ENCODE results near the gene ARRDC1. TPM values are rescaled to one million over a fixed set of nuclear protein-coding genes. Genes with fewer than 3 reads are reported as not detected.

The ARRDC1 gene
- polyA plus RNA-seq, 2 of the 4 experiments (the other 2 are of a cell fraction): 20.7 to 22.5 TPM

DNA sequence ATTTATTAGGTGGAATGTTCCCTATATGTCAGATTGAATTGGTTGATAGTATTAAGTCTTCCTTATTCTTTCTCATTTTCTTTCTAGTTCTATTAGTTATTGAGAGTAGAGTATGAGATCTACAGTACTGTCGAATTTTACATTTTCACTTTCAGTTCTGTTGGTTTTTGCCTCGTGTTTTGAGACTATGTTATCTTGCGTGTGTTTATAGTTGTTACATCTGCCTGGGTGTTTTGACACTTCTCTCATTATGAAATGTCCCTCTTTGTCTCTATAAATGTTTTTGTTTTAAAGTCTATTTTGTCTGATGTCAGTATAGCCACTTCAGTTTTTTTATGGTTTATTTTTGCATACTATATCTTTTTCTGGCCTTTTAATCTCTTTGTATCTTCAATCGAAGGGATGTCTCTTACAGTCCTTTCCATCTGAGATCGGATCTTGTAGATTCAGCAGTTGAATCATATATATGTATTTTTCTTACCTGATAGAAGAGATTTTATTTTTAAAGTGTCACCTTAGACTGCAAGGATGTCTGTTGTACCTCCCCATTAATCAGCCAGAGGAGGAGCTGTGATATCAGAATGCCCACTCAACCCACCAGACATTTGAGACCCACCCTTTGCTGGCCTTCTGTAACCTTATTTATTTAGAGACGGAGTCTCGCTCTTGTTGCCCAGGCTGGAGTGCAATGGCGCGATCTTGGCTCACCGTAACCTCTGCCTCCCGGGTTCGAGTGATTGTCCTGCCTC is 34.0 kb downstream of the ARRDC1 start:
- POLR2A ChIA-PET: no interaction called here
- CTCF ChIA-PET: interaction anchor here (1.0 kb wide), 1 partner anchor 12 kb away, joined by 3 read pairs; no protein-coding TSS in a partner anchor
- DNase-seq (ENCODE audit: low read depth in 1 of 2, low spot score in 1 of 2) (no peak), FAIRE-seq (no peak), ATAC-seq (no peak)
- no peaks in the 10 kb centered on the region for H3K9me3 ChIP-seq
- no peak overlapping the region for H3K4me2 ChIP-seq
- no peak overlapping the region for H3K27ac ChIP-seq
- H3K4me1 ChIP-seq: no peaks in the 10 kb centered on the region
- TF ChIP-seq SMC3 (IDR thresholded peaks at IDR 0.05) (no peak), CHD2 (IDR thresholded peaks at IDR 0.05; ENCODE audit: low read length, partially characterized antibody) (no peak), CTCF (IDR thresholded peaks at IDR 0.05) (no peak), RFX5 (IDR thresholded peaks at IDR 0.05) (no peak), MAFK (IDR thresholded peaks at IDR 0.05; ENCODE audit: partially characterized antibody) (no peak), HOXB13 (CRISPR knock-in tag; IDR thresholded peaks at IDR 0.05; ENCODE audit: low read depth) (no peak), NFE2L2 (conservative IDR thresholded peaks at IDR 0.05; ENCODE audit: low read length) (no peak), RNF2 (IDR thresholded peaks at IDR 0.05; ENCODE audit: borderline replicate concordance, low read depth) (no peak), NPAS2 (CRISPR knock-in tag; IDR thresholded peaks at IDR 0.05; ENCODE audit: borderline replicate concordance) (no peak)
- TF ChIP-seq, protein P1, sequence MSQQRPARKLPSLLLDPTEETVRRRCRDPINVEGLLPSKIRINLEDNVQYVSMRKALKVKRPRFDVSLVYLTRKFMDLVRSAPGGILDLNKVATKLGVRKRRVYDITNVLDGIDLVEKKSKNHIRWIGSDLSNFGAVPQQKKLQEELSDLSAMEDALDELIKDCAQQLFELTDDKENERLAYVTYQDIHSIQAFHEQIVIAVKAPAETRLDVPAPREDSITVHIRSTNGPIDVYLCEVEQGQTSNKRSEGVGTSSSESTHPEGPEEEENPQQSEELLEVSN (IDR thresholded peaks at IDR 0.05; ENCODE audit: borderline replicate concordance, low read depth): no peak
- no peak overlapping the region for H3K4me3 ChIP-seq
- WGBS (ENCODE audit: missing lambda C conversion rate): 90% methylated on average over 12 of the region's 12 CpGs

DNA sequence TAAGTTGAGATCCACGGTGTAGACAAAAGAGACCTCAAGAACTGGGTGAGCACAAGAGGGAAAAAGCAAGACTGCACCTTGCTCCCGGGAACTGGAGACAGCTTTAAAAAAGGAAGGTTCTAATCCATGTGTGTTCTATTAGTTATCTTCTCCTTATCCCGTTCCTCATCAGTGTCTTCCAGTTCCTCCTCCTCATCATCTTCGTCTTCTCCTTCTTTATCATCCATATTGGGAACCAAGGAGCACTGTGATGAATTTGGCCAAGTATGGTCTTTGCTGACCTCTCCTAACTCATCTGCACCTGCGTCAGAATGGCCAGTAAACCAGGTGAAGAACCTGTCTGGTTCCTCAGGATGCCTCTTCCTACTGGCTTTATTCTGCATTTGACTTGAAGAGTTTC is 35.4 kb downstream of the ARRDC1 start:
- Histone ChIP-seq H3K4me3 (no peak overlapping the region), H3K27ac (no peak overlapping the region), H3K4me1 (no peaks in the 10 kb centered on the region), H3K4me2 (no peak overlapping the region), H3K9me3 (no peaks in the 10 kb centered on the region)
- no peak for FAIRE-seq
- ATAC-seq: no peak
- no peak for TF ChIP-seq HDAC2 (IDR thresholded peaks at IDR 0.05)
- TF ChIP-seq POLR2AphosphoS2 (conservative IDR thresholded peaks at IDR 0.05; ENCODE audit: low read length): no peak
- no peak for TF ChIP-seq ZSCAN20 (CRISPR knock-in tag; IDR thresholded peaks at IDR 0.05)
- TF ChIP-seq CTCF (IDR thresholded peaks at IDR 0.05): no peak
- TF ChIP-seq ZNF302 (CRISPR knock-in tag; IDR thresholded peaks at IDR 0.05): no peak
- TF ChIP-seq, protein P2, sequence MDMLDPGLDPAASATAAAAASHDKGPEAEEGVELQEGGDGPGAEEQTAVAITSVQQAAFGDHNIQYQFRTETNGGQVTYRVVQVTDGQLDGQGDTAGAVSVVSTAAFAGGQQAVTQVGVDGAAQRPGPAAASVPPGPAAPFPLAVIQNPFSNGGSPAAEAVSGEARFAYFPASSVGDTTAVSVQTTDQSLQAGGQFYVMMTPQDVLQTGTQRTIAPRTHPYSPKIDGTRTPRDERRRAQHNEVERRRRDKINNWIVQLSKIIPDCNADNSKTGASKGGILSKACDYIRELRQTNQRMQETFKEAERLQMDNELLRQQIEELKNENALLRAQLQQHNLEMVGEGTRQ (IDR thresholded peaks at IDR 0.05): no peak
- no peak for TF ChIP-seq RARB (CRISPR knock-in tag; IDR thresholded peaks at IDR 0.05)
- no peak for TF ChIP-seq HOXA7 (CRISPR knock-in tag; IDR thresholded peaks at IDR 0.05)
- no peak for TF ChIP-seq FOSB (CRISPR knock-in tag; IDR thresholded peaks at IDR 0.05)
- TF ChIP-seq PHF8 (IDR thresholded peaks at IDR 0.05; ENCODE audit: borderline replicate concordance, low read depth): no peak
- 91% methylated on average over 5 of the region's 5 CpGs for WGBS (ENCODE audit: missing lambda C conversion rate)
- CTCF ChIA-PET: interaction anchor here (0.7 to 1.4 kb wide), 2 partner anchors 14 to 32 kb away, joined by 3 read pairs; no protein-coding TSS in a partner anchor
- no peak for DNase-seq (ENCODE audit: low read depth in 1 of 2, low spot score in 1 of 2)
- POLR2A ChIA-PET: no interaction called here

All from A549 (cell line).